GM12875 (cell line): Measurements from ENCODE around the gene DRC7.

ENCODE experiments used
- H3K4me3 ChIP-seq: one replicate; pipeline ENCODE4 v1.5.1; 2011; ENCODE audit warnings: low read depth, low read length, control low read depth
- CTCF ChIP-seq: IDR thresholded peaks from 2 replicates; pipeline ENCODE4 v1.5.1; 2011; ENCODE audit warnings: low read depth, mild to moderate bottlenecking, control low read depth, inconsistent platforms, low read length, moderate library complexity, borderline replicate concordance; ENCODE audit not compliant: insufficient read depth

The DRC7 gene

GRCh38 chr16:57701759-57702371, 7.3 kb downstream of the DRC7 start:
- H3K4me3 ChIP-seq: no peak overlapping the region
- no peak for TF ChIP-seq CTCF

- no peak for TF ChIP-seq CTCF
- no peak overlapping the region for H3K4me3 ChIP-seq
Observed at GRCh38 chr16:57703416-57704010, 8.9 kb downstream of the DRC7 start.

GRCh38 chr16:57704011-57704904, 9.7 kb downstream of the DRC7 start:
- TF ChIP-seq CTCF: no peak
- H3K4me3 ChIP-seq: no peak overlapping the region

- no peak for TF ChIP-seq CTCF
- H3K4me3 ChIP-seq: no peak overlapping the region
Observed at GRCh38 chr16:57704905-57705852, 10.6 kb downstream of the DRC7 start.

- no peak overlapping the region for H3K4me3 ChIP-seq
- no peak for TF ChIP-seq CTCF
Observed at GRCh38 chr16:57706717-57707116, 12.1 kb downstream of the DRC7 start.

- H3K4me3 ChIP-seq: no peak overlapping the region
- TF ChIP-seq CTCF: no peak
Observed at GRCh38 chr16:57707331-57707730, 12.7 kb downstream of the DRC7 start.
